HG02642 (cell line): ENCODE results near the gene GTF2F1.
"Not testable (repeated sequence)": the region's sequence is repeated elsewhere in the genome, so short reads cannot be mapped to it uniquely, and the experiment has no call there.

Experiments
- ATAC-seq: cut with Tn5 transposase; IDR thresholded peaks from one replicate; pipeline ENCODE4 v1.9.1; 2021; ENCODE audit warnings: mild to moderate bottlenecking; ENCODE audit not compliant: unreplicated experiment, poor library complexity

Gene GTF2F1

DNA sequence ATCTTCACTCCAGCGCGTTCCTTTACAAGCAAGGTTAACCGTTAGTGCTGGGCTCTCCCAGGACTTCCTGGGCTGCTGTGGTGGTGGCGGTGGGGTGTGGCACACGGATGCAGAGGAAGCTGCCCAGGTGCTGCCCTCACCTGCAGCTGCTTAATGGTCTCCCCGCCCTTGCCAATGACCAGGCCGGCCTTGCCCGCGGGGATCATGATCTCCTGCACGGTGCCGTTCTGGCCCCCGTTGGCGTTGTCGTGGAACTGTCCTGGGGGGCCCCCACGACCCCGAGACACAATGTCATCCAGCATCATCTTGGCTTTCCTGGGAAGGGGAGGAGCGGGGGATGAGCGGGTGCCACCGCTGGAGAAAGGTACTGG, 25.6 kb upstream of the GTF2F1 start:
- ATAC-seq, result no peak

GRCh38 chr19:6417713-6418561, 25.0 kb upstream of the GTF2F1 start:
- ATAC-seq, result no peak

DNA sequence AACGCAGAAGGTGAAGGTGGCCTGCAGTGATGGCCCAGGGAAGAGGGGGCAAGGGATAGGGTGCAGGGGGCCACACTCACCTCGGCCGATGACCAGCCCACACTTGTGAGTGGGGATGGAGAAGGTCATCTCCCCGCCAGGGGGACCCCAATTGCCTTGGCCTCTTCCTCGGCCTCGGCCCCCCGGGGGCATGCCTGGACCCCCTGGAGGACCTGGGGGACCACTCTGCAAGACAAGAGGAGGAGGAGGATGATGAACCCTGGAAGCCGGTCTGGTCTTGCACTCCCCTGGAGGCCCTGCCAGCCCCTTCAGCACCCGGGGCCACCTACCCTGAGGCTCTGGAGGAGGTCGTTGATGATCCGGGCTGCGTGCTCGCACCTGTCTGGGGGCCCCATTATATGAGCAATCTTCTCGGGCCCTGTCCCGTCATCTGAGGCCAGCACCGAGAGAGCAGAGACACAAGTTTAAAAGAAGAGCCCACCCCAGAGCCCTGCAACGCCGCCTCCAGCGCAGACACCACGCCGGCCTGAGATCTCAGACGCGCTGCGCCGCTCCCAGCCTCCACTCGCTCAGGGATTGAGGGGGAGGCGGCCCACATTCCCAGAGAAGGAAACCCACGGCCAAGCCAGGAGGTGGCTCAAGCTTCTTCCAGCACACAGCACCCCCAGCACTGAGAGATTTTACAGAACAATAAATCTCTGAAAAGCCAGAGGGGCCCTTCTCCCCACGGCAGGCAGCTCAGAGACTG, 23.9 kb upstream of the GTF2F1 start:
- ATAC-seq, result no peak

GRCh38 chr19:6415591-6416190, 22.7 kb upstream of the GTF2F1 start:
- ATAC-seq, result no peak

- ATAC-seq, result no peak
These were observed 22.0 kb upstream of the GTF2F1 start for GRCh38 chr19:6414793-6415590.

GRCh38 chr19:6413721-6414643, 21.0 kb upstream of the GTF2F1 start:
- no peak for ATAC-seq

DNA sequence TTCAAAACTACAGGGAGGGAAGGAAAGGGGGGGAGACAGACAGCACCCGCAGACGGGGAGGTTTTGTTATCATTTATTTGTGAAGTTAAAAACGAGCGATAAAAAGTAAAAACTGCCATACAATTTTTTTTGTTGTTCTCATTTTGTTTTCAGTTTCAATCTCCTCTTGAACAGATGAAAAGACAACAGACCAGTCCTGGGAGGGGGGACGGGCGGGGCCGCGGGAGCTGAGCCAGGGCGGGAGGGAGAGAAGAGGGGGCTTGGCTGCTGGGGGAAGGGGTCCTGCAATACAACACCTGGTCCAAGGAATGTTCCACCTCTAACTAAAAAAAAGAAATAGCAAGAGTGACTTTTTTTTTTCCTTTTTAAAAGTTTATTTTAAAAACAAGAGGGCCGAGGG, 20.3 kb upstream of the GTF2F1 start:
- no peak for ATAC-seq

DNA sequence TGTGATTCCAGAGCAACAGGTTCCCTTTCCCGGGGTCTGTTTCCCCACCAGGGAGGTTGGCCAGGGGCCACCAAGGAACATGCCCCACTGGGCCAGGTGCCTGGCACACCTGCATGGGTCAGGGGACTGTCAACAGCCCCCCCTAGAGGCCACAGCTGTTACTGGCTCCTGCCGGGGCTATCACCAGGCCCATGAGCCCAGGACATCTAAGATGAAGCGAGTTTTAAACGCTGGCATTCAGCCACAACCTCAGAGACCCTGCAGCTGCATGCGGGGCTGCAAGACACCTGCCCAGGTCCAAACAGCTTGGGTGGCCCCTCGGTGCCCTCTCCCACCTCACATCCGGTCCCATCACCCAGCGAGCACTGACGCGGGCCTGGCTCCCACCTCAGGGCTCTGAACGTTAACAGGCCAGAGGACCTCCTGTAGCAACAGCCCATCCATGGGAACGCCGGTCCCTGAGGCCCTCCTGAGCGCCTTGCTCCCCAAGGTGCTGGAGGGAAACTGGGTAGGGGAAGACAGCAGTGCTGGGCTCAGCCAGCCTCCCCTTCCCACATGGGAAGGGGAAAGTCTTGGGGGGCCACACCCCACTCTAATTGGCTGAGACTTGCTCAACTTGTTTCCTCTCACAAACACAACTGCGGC, 19.6 kb upstream of the GTF2F1 start:
- no peak for ATAC-seq

DNA sequence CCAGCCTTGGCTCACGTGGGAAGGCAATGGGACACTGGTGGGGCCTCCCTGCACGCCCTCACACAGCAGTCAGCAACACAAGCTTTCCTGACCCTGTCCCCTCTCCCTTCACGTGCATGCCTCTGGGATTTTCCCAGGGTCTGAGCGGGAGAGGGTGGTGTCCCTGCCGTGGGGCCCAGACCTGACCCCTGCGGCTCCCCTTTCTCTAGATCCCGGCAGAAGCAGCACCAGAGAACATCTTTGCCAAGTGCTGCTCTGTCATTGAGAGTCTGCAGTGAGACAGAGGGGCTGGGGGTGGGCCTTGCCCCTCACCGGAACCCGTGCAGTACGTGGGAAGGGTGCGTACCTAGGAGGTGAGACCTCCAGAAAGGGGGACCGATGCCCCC, 19.1 kb upstream of the GTF2F1 start:
- ATAC-seq, result no peak

DNA sequence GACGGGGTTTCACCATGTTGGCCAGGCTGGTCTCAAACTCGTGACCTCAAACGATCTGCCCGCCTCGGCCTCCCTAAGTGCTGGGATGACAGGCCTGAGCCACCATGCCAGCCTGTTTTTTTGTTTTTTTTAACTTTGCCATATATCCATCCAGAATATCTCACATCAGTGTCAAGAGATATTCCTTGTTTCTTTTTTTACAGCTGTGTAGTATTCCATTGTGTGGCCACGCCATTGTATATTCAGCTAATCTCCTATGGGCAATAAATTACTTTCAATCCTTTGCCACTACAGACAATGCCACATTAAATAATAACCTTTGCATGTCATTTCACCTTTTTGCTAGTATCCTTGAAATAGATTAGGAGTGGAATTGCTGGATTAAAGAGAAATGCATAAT, 16.4 kb upstream of the GTF2F1 start:
- no peak for ATAC-seq

GRCh38 chr19:6406401-6406800, 13.4 kb upstream of the GTF2F1 start:
- ATAC-seq, result no peak

DNA sequence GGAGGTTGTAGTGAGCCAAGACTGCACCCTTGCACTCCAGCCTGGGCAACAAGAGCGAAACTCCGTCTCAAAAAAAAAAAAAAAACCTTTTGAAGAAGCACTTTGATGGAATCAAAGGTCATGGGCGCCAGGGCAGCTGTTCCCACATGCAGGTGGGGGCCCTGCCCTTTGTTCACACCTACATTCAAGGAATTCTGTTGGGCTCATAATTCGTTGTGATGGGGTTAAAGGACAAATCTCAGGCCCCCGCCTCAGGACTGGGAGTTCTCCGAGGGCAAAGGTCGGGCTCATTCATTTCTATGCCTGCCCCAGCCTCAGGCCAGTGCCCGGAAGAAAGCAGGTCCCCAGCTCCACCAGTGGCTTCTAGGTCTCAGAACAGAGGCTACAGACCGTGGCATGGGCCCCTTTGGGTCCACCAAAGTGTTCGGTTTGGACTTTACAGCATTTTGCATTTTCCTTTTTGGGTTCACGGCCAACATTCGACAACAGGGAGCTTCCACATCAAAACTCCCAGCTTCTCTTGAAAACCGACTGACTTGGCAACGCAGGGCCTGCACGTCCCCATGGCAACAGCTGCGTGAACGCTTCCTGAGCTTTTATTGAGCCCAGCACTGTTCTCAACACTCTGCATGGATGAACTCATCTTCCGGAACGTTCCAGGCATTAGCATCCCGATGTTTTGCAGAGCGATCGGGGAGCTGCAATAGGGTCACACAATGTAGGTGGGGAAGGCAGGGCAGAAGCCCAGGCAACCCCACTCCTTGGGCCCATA, 10.1 kb upstream of the GTF2F1 start:
- ATAC-seq, result no peak

- ATAC-seq, result no peak
These were observed 9.1 kb upstream of the GTF2F1 start for GRCh38 chr19:6402058-6402457.

- ATAC-seq, result not testable (repeated sequence)
These were observed 7.3 kb upstream of the GTF2F1 start for GRCh38 chr19:6400062-6400944.

GRCh38 chr19:6396305-6396704, 3.3 kb upstream of the GTF2F1 start:
- no peak for ATAC-seq

- ATAC-seq, result no peak
These were observed 1.9 kb upstream of the GTF2F1 start for GRCh38 chr19:6394831-6395230.

GRCh38 chr19:6393983-6394412, 1.0 kb upstream of the GTF2F1 start:
- no peak for ATAC-seq
